H1 (cell line): ENCODE data around the gene JMJD1C. TPM values are rescaled to one million over a fixed set of nuclear protein-coding genes. Genes with fewer than 3 reads are reported as not detected.

Experiments
- CHD7 ChIP-seq: fragments of 300-600 bp; sonication (generic); IDR thresholded peaks from 2 replicates; pipeline ENCODE4 v1.7.1; 2012; ENCODE audit warnings: low read length, moderate library complexity, mild to moderate bottlenecking, inconsistent platforms; ENCODE audit not compliant: insufficient replicate concordance
- CTCF ChIP-seq, 3 experiments: IDR thresholded peaks; 1 replicate in 2 of 3; 2 replicates in 1 of 3; pipeline versions ENCODE4 v1.5.1 to v1.6.1; 2011; ENCODE audit warnings: low read length in 3 of 3, mild to moderate bottlenecking in 3 of 3, inconsistent platforms in 2 of 3, low read depth in 1 of 3, moderate library complexity in 1 of 3; ENCODE audit not compliant: insufficient read depth in 1 of 3; ENCODE audit errors: control extremely low read depth in 1 of 3
- POU5F1 ChIP-seq: IDR thresholded peaks from 2 replicates; pipeline ENCODE4 v1.6.1; 2011; ENCODE audit warnings: low read depth, mild to moderate bottlenecking, low read length, moderate library complexity
- RAD21 ChIP-seq, 2 experiments: IDR thresholded peaks in 1 of 2; conservative IDR thresholded peaks in 1 of 2; 2 replicates each; pipeline ENCODE4 v1.6.1; 2011; ENCODE audit warnings: low read depth in 2 of 2, low read length in 2 of 2, improper control_type of control experiment in 1 of 2, inconsistent platforms in 1 of 2, mild to moderate bottlenecking in 1 of 2, moderate library complexity in 1 of 2
- TCF12 ChIP-seq: IDR thresholded peaks from 2 replicates; pipeline ENCODE4 v1.6.1; 2011; ENCODE audit warnings: low read depth, mild to moderate bottlenecking, low read length
- YY1 ChIP-seq: IDR thresholded peaks from 2 replicates; pipeline ENCODE4 v1.6.1; 2011; ENCODE audit warnings: low read depth, mild to moderate bottlenecking, low read length
- polyA plus RNA-seq, 7 experiments: library from polyadenylated mRNA; depleted of rRNA in 3 of 7; stranded (reverse) in 5 of 7; unstranded in 2 of 7; fragments of >200 nt in 5 of 7; fragments of 200-250 nt in 2 of 7; gene quantifications; 1 replicate in 5 of 7; 2 replicates in 1 of 7; 4 replicates in 1 of 7; pipeline versions ENCODE4 v1.2.1 to v1.2.3, GENCODE V29; 2011 to 2013; ENCODE audit warnings: missing spikeins in 2 of 7, mixed read lengths in 2 of 7
- total RNA-seq: library from RNA; stranded (reverse); fragmentation: NEBNext Ultra II Directional; extraction: Animal tissue kit (Norgen Biotek cat#: 25700); gene quantifications from 2 replicates; pipeline ENCODE4 v1.2.1, GENCODE V29; 2021

Gene JMJD1C
- total and polyA plus RNA-seq, 2 of the 8 experiments (the other 6 are each of a cell fraction or from before 2014, with no cell fraction given) = 54.5 to 210 TPM

- peak; percentile 21 for TF ChIP-seq CHD7
- peak; percentile 75; the same call in 1 of the 2 replicates for TF ChIP-seq TCF12
- TF ChIP-seq POU5F1 = no peak
- peak; percentile 96 to 97 for TF ChIP-seq RAD21 (IDR thresholded peaks at IDR 0.05 in 1 of 2, conservative IDR thresholded peaks at IDR 0.05 in 1 of 2; ENCODE audit: low read depth in 2 of 2, low read length in 2 of 2)
- peak; percentile 39; the same call in 1 of the 2 replicates for TF ChIP-seq YY1
- peak in 2 of 3 experiments; percentile 76 to 82; a peak in 3 of 4 replicates for TF ChIP-seq CTCF (IDR thresholded peaks at IDR 0.05; ENCODE audit: control extremely low read depth in 1 of 3, insufficient read depth in 1 of 3, low read depth in 1 of 3, low read length in 3 of 3)
Measured at GRCh38 chr10:63157845-63158624, 307.7 kb downstream of the JMJD1C start (continued).
